ENCODE data around the gene CENPX.

DNA sequence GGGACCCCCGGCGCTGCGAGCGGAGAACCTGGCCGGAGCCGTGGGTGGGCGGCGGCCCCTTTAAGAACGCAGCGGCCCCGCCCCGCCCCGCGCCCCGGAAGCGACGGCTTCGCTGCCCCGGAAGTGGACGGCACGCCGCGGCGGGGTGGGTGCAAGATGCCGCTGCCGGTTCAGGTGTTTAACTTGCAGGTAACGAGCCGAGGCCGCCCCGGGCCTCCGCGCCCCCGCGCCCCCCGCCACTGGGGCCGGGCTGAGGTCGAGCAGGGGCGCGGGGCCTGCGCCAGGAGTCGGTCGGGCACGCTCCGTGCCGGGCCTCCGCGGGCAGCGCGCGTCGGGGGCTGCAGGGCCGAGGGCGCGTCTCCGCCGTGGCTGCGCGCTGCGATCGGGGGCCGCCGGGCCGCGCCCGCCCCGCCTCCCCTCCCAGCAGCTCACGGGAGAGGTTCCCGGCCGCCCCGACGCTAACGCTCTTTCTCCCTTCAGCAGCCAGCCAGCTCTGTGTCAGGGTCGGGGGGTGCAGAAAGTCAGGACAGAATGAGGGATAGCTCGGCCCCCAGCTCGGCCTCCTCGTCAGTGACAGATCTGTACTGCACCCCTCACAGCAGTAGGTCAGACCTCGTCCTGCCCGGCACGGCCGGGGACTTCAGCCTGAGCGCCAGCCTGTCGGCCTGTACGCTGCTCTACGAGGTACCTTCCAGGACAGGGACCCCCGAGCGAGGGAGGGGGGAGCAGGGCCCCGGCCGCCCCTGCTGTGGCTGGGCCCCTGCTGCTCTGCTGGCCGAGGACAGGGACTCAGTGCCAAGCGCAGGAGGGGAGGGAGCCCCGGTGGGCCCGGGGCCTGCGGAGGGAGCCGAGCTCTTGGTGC lies 29.3 kb upstream of the CENPX start, which contains the start of the genes GPS1 and RFNG:
- no peak for TF ChIP-seq POLR2A (IDR thresholded peaks at IDR 0.05; ENCODE audit: low read depth, low read length)
- TF ChIP-seq, protein P1, sequence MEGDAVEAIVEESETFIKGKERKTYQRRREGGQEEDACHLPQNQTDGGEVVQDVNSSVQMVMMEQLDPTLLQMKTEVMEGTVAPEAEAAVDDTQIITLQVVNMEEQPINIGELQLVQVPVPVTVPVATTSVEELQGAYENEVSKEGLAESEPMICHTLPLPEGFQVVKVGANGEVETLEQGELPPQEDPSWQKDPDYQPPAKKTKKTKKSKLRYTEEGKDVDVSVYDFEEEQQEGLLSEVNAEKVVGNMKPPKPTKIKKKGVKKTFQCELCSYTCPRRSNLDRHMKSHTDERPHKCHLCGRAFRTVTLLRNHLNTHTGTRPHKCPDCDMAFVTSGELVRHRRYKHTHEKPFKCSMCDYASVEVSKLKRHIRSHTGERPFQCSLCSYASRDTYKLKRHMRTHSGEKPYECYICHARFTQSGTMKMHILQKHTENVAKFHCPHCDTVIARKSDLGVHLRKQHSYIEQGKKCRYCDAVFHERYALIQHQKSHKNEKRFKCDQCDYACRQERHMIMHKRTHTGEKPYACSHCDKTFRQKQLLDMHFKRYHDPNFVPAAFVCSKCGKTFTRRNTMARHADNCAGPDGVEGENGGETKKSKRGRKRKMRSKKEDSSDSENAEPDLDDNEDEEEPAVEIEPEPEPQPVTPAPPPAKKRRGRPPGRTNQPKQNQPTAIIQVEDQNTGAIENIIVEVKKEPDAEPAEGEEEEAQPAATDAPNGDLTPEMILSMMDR (IDR thresholded peaks at IDR 0.05; ENCODE audit: extremely low read depth in 1 of 2, insufficient read depth in 1 of 2, low read depth in 1 of 2, low read length in 2 of 2) = no peak
- no peak for TF ChIP-seq JUN (IDR thresholded peaks at IDR 0.05; ENCODE audit: borderline replicate concordance, insufficient read depth, insufficient read length, low read depth)
- peak; percentile 44 for TF ChIP-seq POLR2AphosphoS5 (IDR thresholded peaks at IDR 0.05; ENCODE audit: insufficient read depth, low read depth, low read length)
- TF ChIP-seq, protein P2, sequence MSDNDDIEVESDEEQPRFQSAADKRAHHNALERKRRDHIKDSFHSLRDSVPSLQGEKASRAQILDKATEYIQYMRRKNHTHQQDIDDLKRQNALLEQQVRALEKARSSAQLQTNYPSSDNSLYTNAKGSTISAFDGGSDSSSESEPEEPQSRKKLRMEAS (IDR thresholded peaks at IDR 0.05; ENCODE audit: insufficient read depth, insufficient read length) = no peak
